AG10803 (cell line): ENCODE measurements around the gene SPSB1.
"Not testable (repeated sequence)": the region's sequence is repeated elsewhere in the genome, so short reads cannot be mapped to it uniquely, and the experiment has no call there.

Experiments used
- DNase-seq: peaks from one replicate; pipeline ENCODE4 v3.0.0; 2010; ENCODE audit warnings: low read depth
- H3K4me3 ChIP-seq: 2 replicates; pipeline ENCODE4 v1.5.1; 2011; ENCODE audit warnings: mild to moderate bottlenecking, low read length, control low read depth
- CTCF ChIP-seq: conservative IDR thresholded peaks from 2 replicates; pipeline ENCODE4 v1.5.1; 2011; ENCODE audit warnings: mild to moderate bottlenecking, low read length, control low read depth, inconsistent platforms

SPSB1 gene

GRCh38 chr1:9382643-9383491, 90.2 kb downstream of the SPSB1 start:
- no peak for DNase-seq
- no peak for TF ChIP-seq CTCF

GRCh38 chr1:9384128-9384527, 91.4 kb downstream of the SPSB1 start:
- no peak overlapping the region for H3K4me3 ChIP-seq
- no peak for TF ChIP-seq CTCF
- no peak for DNase-seq

More at GRCh38 chr1:9382643-9383491, 90.2 kb downstream of the SPSB1 start:
- no peak overlapping the region for H3K4me3 ChIP-seq

GRCh38 chr1:9384751-9385245, 92.1 kb downstream of the SPSB1 start:
- peak; percentile 31 for DNase-seq
- H3K4me3 ChIP-seq: no peak overlapping the region
- no peak for TF ChIP-seq CTCF

- DNase-seq: not testable (repeated sequence)
These were observed 92.7 kb downstream of the SPSB1 start for GRCh38 chr1:9385392-9385791.

DNA sequence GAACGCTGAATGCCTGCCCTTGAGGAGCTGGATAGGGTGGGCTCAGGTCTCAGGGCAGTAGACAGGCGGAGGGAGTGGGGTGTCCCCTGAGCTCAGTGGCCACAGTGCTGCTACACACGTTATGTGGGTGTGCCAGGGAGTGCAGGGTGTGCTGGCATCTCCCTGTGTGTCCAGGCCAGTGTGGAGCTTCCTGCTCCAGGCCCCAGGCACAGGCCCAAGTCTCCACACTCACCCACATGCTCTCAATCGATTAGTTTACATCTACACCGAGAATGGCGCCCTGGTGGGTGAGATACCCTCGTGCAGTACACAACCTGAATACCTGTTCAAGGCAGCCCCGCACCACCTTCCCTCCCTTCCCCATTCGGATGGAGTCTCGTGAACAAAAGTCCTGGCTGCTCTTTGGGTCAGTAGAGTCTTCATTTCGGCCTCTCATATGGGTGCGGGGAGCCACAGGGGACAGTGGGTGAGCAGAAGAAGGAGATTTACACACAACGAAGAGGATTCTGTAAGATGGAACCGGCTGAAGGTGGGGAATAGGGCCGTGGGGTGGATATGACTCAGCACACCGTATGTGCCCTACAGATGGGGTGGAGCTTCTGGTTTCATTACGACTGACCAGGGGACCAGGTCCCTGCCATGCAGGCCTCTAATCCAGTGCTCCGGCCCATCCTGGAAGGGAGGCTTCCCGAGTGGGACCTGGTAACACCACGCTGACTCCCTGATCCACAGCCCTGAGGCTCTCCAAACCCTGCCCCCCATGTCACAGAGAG, 93.3 kb downstream of the SPSB1 start:
- no peak for TF ChIP-seq CTCF
- DNase-seq: no peak
- no peak overlapping the region for H3K4me3 ChIP-seq

More at GRCh38 chr1:9385392-9385791, 92.7 kb downstream of the SPSB1 start:
- not testable (repeated sequence) for H3K4me3 ChIP-seq

- no peak for TF ChIP-seq CTCF
- no peak overlapping the region for H3K4me3 ChIP-seq
- DNase-seq: peak; percentile 35
These were observed 95.9 kb downstream of the SPSB1 start for GRCh38 chr1:9388335-9389180.

DNA sequence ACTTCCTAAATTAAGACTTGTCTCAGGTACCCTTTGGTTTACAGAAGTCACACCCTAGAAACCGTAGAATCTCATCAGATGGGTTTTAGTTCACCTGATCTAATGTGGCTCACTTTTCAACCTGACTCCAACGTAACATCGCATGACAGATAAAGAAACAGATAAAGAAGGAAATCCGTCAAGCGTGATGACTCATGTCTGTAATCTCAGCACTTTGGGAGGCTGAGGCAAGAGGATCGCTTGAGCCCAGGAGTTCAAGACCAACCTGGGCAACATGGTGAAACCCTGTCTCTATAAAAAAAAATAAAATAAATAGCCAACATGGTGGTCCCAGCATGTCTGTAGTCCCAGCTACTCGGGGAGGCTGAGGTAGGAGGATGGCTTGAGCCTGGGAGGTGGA, 97.3 kb downstream of the SPSB1 start:
- H3K4me3 ChIP-seq: no peak overlapping the region
- no peak for DNase-seq
- TF ChIP-seq CTCF: no peak
